ENCODE results near the gene RGS7BP. TPM values are rescaled to one million over a fixed set of nuclear protein-coding genes. Genes with fewer than 3 reads are reported as not detected.

The RGS7BP gene
- total and polyA plus RNA-seq, 4 donors, result 0.47 to 1.9 (median 1.1) TPM

DNA sequence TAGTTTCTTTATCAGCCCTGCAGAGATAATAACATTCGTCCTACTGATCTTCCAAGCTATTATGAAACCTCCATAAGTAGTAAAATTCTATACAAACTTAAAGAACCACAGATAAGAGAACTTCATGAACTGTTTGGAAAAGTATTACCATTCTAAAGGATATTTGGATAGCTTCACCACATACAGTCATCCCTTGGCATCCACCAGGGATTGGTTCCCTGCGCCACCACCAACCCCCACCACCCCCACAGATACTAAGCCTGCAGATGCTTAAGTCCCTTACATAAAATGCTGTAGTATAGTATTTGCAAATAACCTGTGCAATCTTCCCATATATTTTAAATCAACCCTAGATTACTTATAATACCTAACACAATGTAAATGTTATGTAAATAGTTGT lies 123.1 kb downstream of the RGS7BP start:
- Histone ChIP-seq H3K27me3 (ENCODE audit: control insufficient read depth in 4 of 4, insufficient read depth in 4 of 4, low read length in 3 of 4) (no peaks in the 10 kb centered on the region), H3K9ac (ENCODE audit: low read depth in 1 of 2, low read length in 2 of 2) (no peak overlapping the region), H3K9me3 (ENCODE audit: control insufficient read depth in 4 of 4, low read length in 3 of 4) (no peaks in the 10 kb centered on the region), H3K36me3 (ENCODE audit: control insufficient read depth in 4 of 4, insufficient read depth in 3 of 4, low read depth in 1 of 4, low read length in 3 of 4) (no peaks in the 10 kb centered on the region), H3K27ac (ENCODE audit: low read depth in 1 of 2, low read length in 2 of 2) (no peak overlapping the region), H3K4me3 (ENCODE audit: low read depth in 1 of 3, low read length in 3 of 3) (no peak overlapping the region), H3K4me1 (ENCODE audit: control insufficient read depth in 4 of 4, insufficient read depth in 4 of 4, low read length in 3 of 4) (no peaks in the 10 kb centered on the region)
- DNase-seq (ENCODE audit: low spot score), result no peak
- 68% methylated on average over 2 of the region's 2 CpGs for WGBS
- no peak for TF ChIP-seq FOXA2 (IDR thresholded peaks at IDR 0.05)
- TF ChIP-seq EGR1 (IDR thresholded peaks at IDR 0.05; ENCODE audit: low read depth in 2 of 2), result no peak
- TF ChIP-seq, protein P1, sequence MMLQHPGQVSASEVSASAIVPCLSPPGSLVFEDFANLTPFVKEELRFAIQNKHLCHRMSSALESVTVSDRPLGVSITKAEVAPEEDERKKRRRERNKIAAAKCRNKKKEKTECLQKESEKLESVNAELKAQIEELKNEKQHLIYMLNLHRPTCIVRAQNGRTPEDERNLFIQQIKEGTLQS (IDR thresholded peaks at IDR 0.05), result no peak
- TF ChIP-seq RAD21 (IDR thresholded peaks at IDR 0.05), result no peak

GRCh38 chr5:64629841-64630240 lies 124.0 kb downstream of the RGS7BP start:
- no peak overlapping the region for H3K4me3 ChIP-seq (ENCODE audit: low read depth in 1 of 3, low read length in 3 of 3)
- no peaks in the 10 kb centered on the region for H3K36me3 ChIP-seq (ENCODE audit: control insufficient read depth in 4 of 4, insufficient read depth in 3 of 4, low read depth in 1 of 4, low read length in 3 of 4)
- no peaks in the 10 kb centered on the region for H3K9me3 ChIP-seq (ENCODE audit: control insufficient read depth in 4 of 4, low read length in 3 of 4)
- H3K4me1 ChIP-seq (ENCODE audit: control insufficient read depth in 4 of 4, insufficient read depth in 4 of 4, low read length in 3 of 4), result no peaks in the 10 kb centered on the region
- WGBS, result 83% methylated on average over 2 of the region's 2 CpGs
- TF ChIP-seq YY1 (IDR thresholded peaks at IDR 0.05), result no peak
- no peak for TF ChIP-seq REST (IDR thresholded peaks at IDR 0.05)
- no peak for TF ChIP-seq RXRA (IDR thresholded peaks at IDR 0.05)
- TF ChIP-seq MAX (IDR thresholded peaks at IDR 0.05), result no peak
- no peak for TF ChIP-seq TAF1 (conservative IDR thresholded peaks at IDR 0.05)
- TF ChIP-seq, protein P2, sequence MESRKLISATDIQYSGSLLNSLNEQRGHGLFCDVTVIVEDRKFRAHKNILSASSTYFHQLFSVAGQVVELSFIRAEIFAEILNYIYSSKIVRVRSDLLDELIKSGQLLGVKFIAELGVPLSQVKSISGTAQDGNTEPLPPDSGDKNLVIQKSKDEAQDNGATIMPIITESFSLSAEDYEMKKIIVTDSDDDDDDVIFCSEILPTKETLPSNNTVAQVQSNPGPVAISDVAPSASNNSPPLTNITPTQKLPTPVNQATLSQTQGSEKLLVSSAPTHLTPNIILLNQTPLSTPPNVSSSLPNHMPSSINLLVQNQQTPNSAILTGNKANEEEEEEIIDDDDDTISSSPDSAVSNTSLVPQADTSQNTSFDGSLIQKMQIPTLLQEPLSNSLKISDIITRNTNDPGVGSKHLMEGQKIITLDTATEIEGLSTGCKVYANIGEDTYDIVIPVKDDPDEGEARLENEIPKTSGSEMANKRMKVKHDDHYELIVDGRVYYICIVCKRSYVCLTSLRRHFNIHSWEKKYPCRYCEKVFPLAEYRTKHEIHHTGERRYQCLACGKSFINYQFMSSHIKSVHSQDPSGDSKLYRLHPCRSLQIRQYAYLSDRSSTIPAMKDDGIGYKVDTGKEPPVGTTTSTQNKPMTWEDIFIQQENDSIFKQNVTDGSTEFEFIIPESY (IDR thresholded peaks at IDR 0.05), result no peak
- no peak for TF ChIP-seq NR2F2 (IDR thresholded peaks at IDR 0.05)
- no peak for TF ChIP-seq FOXA1 (IDR thresholded peaks at IDR 0.05)
- TF ChIP-seq SP1 (IDR thresholded peaks at IDR 0.05), result no peak
- TF ChIP-seq GABPA (IDR thresholded peaks at IDR 0.05 in 1 of 2, conservative IDR thresholded peaks at IDR 0.05 in 1 of 2), result no peak
- no peak for TF ChIP-seq HNF4A (conservative IDR thresholded peaks at IDR 0.05)
- TF ChIP-seq HNF4G (IDR thresholded peaks at IDR 0.05), result no peak
- TF ChIP-seq, protein P1 (IDR thresholded peaks at IDR 0.05), result no peak
- no peak for TF ChIP-seq FOXA2 (IDR thresholded peaks at IDR 0.05)
- no peak for TF ChIP-seq RAD21 (IDR thresholded peaks at IDR 0.05)
- no peak for TF ChIP-seq EGR1 (IDR thresholded peaks at IDR 0.05; ENCODE audit: low read depth in 2 of 2)
- no peaks in the 10 kb centered on the region for H3K27me3 ChIP-seq (ENCODE audit: control insufficient read depth in 4 of 4, insufficient read depth in 4 of 4, low read length in 3 of 4)
- no peak for DNase-seq (ENCODE audit: low spot score)
- no peak overlapping the region for H3K9ac ChIP-seq (ENCODE audit: low read depth in 1 of 2, low read length in 2 of 2)
- no peak overlapping the region for H3K27ac ChIP-seq (ENCODE audit: low read depth in 1 of 2, low read length in 2 of 2)
